Fibroblast of lung (primary cell): ENCODE results near the gene DSG2. TPM values are rescaled to one million over a fixed set of nuclear protein-coding genes. Genes with fewer than 3 reads are reported as not detected.
"Not testable (repeated sequence)": the region's sequence is repeated elsewhere in the genome, so short reads cannot be mapped to it uniquely, and the experiment has no call there.

ENCODE experiments used
- DNase-seq, 2 donors: peaks; one replicate each; pipeline versions ENCODE4 v3.0.0 to v3.0.0-alpha.2; 2010; ENCODE audit warnings: low read depth in 2 of 2
- H2AFZ ChIP-seq: 2 replicates; pipeline ENCODE4 v1.5.1; 2012; ENCODE audit warnings: low read length, control low read depth, inconsistent platforms
- H3K27ac ChIP-seq: 2 replicates; pipeline ENCODE4 v1.5.1; 2011; ENCODE audit warnings: low read length, control low read depth; ENCODE audit not compliant: insufficient read depth
- H3K27me3 ChIP-seq: 2 replicates; pipeline ENCODE4 v1.5.1; 2011; ENCODE audit warnings: mild to moderate bottlenecking, low read length; ENCODE audit not compliant: control insufficient read depth, insufficient read depth
- H3K36me3 ChIP-seq: 2 replicates; pipeline ENCODE4 v1.5.1; 2011; ENCODE audit warnings: low read length; ENCODE audit not compliant: control insufficient read depth, insufficient read depth
- H3K4me1 ChIP-seq: 2 replicates; pipeline ENCODE4 v1.5.1; 2011; ENCODE audit warnings: low read length; ENCODE audit not compliant: control insufficient read depth, insufficient read depth; ENCODE audit errors: extremely low read depth
- H3K4me2 ChIP-seq: 2 replicates; pipeline ENCODE4 v1.5.1; 2011; ENCODE audit warnings: low read length, control low read depth; ENCODE audit not compliant: insufficient read depth; ENCODE audit errors: extremely low read depth
- H3K4me3 ChIP-seq, 4 experiments: fragments of 200-600 bp in 1 of 4; sonication (generic) in 1 of 4; replicated peaks in 1 of 4; 2 replicates each; pipeline ENCODE4 v1.5.1; 2011 to 2016; ENCODE audit warnings: low read length in 4 of 4, low read depth in 3 of 4, mild to moderate bottlenecking in 3 of 4, control low read depth in 2 of 4, inconsistent platforms in 1 of 4, mixed read lengths in 1 of 4; ENCODE audit not compliant: insufficient read depth in 1 of 4; ENCODE audit errors: control extremely low read depth in 1 of 4
- H3K79me2 ChIP-seq: 2 replicates; pipeline ENCODE4 v1.5.1; 2012; ENCODE audit warnings: mild to moderate bottlenecking, low read length, inconsistent platforms; ENCODE audit not compliant: control insufficient read depth, insufficient read depth
- H3K9ac ChIP-seq: 2 replicates; pipeline ENCODE4 v1.5.1; 2011; ENCODE audit warnings: mild to moderate bottlenecking, low read length, control low read depth; ENCODE audit not compliant: insufficient read depth
- H3K9me3 ChIP-seq: 2 replicates; pipeline ENCODE4 v1.5.1; 2012; ENCODE audit warnings: low read depth, low read length; ENCODE audit not compliant: control insufficient read depth, insufficient read depth
- H4K20me1 ChIP-seq: 2 replicates; pipeline ENCODE4 v1.5.1; 2011; ENCODE audit warnings: low read length; ENCODE audit not compliant: control insufficient read depth, insufficient read depth; ENCODE audit errors: extremely low read depth
- CTCF ChIP-seq, 2 donors: IDR thresholded peaks in 1 of 2; conservative IDR thresholded peaks in 1 of 2; 1 replicate in 1 of 2; 2 replicates in 1 of 2; pipeline ENCODE4 v1.5.1; 2011 to 2012; ENCODE audit warnings: low read length in 2 of 2, control low read depth in 1 of 2, inconsistent platforms in 1 of 2, low read depth in 1 of 2, mild to moderate bottlenecking in 1 of 2
- EZH2 ChIP-seq: IDR thresholded peaks from 2 replicates; pipeline ENCODE4 v1.5.1; 2012; ENCODE audit warnings: low read length, control low read depth, mild to moderate bottlenecking; ENCODE audit errors: missing control alignments
- polyA plus RNA-seq, 2 donors: library from polyadenylated mRNA; depleted of rRNA in 1 of 2; stranded (reverse) in 1 of 2; unstranded in 1 of 2; fragments of >200 nt; gene quantifications; 2 replicates each; pipeline ENCODE4 v1.2.1, GENCODE V29; 2011 to 2012; ENCODE audit warnings: missing spikeins in 1 of 2
- total RNA-seq: library from RNA; depleted of rRNA; stranded (reverse); fragments of >200 nt; gene quantifications from 2 replicates; pipeline ENCODE4 v1.2.1, GENCODE V29; 2014

DSG2 gene
- total and polyA plus RNA-seq, 2 donors (not counting 1 experiment from before 2014, with no cell fraction given), result 0.33 to 1.1 TPM

GRCh38 chr18:31506024-31506742 lies 8.2 kb downstream of the DSG2 start:
- TF ChIP-seq EZH2 (no peak), CTCF (conservative IDR thresholded peaks at IDR 0.05 in 1 of 2, IDR thresholded peaks at IDR 0.05 in 1 of 2; ENCODE audit: low read depth in 1 of 2, low read length in 2 of 2) (peak in 1 of 2 donors; percentile 37)
- peak; percentile 34 to 47 for DNase-seq
- H4K20me1 ChIP-seq, result no peaks in the 10 kb centered on the region
- H2AFZ ChIP-seq, result no peak overlapping the region
- H3K36me3 ChIP-seq, result no peaks in the 10 kb centered on the region
- H3K27ac ChIP-seq, result no peak overlapping the region
- H3K4me3 ChIP-seq, result no peak overlapping the region
- H3K79me2 ChIP-seq, result no peaks in the 10 kb centered on the region
- H3K4me1 ChIP-seq, result no peaks in the 10 kb centered on the region
- no peaks in the 10 kb centered on the region for H3K9me3 ChIP-seq
- no peak overlapping the region for H3K9ac ChIP-seq
- H3K4me2 ChIP-seq, result no peak overlapping the region
- H3K27me3 ChIP-seq, result no peaks in the 10 kb centered on the region

GRCh38 chr18:31507124-31507523 lies 9.1 kb downstream of the DSG2 start:
- not testable (repeated sequence) for H3K4me3 ChIP-seq, H3K9me3 ChIP-seq, H3K9ac ChIP-seq, H3K27ac ChIP-seq, H3K4me2 ChIP-seq, H4K20me1 ChIP-seq, DNase-seq, H2AFZ ChIP-seq, H3K4me1 ChIP-seq, H3K36me3 ChIP-seq, H3K79me2 ChIP-seq, H3K27me3 ChIP-seq

- Histone ChIP-seq H3K9ac (no peak overlapping the region), H3K27ac (no peak overlapping the region), H3K4me3 (no peak overlapping the region), H2AFZ (no peak overlapping the region), H4K20me1 (no peaks in the 10 kb centered on the region), H3K79me2 (no peaks in the 10 kb centered on the region), H3K4me2 (no peak overlapping the region), H3K9me3 (no peaks in the 10 kb centered on the region), H3K36me3 (no peaks in the 10 kb centered on the region), H3K27me3 (no peaks in the 10 kb centered on the region), H3K4me1 (no peaks in the 10 kb centered on the region)
- no peak for TF ChIP-seq CTCF (conservative IDR thresholded peaks at IDR 0.05 in 1 of 2, IDR thresholded peaks at IDR 0.05 in 1 of 2; ENCODE audit: low read depth in 1 of 2, low read length in 2 of 2)
- no peak for TF ChIP-seq EZH2
- DNase-seq, result peak in 1 of 2 donors; percentile 48
These were observed 10.8 kb downstream of the DSG2 start for GRCh38 chr18:31508781-31509180.
